HG02943 (cell line): ENCODE results near the gene MYO5A.
A peak's percentile ranks its signal among the peaks of the same experiment; 100 is the strongest.
"Not testable (repeated sequence)": the region's sequence is repeated elsewhere in the genome, so short reads cannot be mapped to it uniquely, and the experiment has no call there.

Experiments used
- ATAC-seq: cut with Tn5 transposase; IDR thresholded peaks from one replicate; pipeline ENCODE4 v1.9.1; 2021; ENCODE audit warnings: mild to moderate bottlenecking, low read depth, moderate library complexity; ENCODE audit not compliant: unreplicated experiment

The MYO5A gene

GRCh38 chr15:52427804-52428203 lies 100.9 kb downstream of the MYO5A start:
- ATAC-seq: no peak

GRCh38 chr15:52424856-52425431 lies 103.7 kb downstream of the MYO5A start:
- ATAC-seq: no peak

GRCh38 chr15:52423852-52424251 lies 104.8 kb downstream of the MYO5A start:
- no peak for ATAC-seq

- ATAC-seq: no peak
Measured at GRCh38 chr15:52422001-52422400, 106.7 kb downstream of the MYO5A start.

GRCh38 chr15:52421029-52421428 lies 107.7 kb downstream of the MYO5A start:
- peak; percentile 82 for ATAC-seq

- ATAC-seq: no peak
Measured at GRCh38 chr15:52419494-52419893, 109.2 kb downstream of the MYO5A start.

- no peak for ATAC-seq
Measured at GRCh38 chr15:52417957-52418356, 110.7 kb downstream of the MYO5A start.

- ATAC-seq: no peak
Measured at GRCh38 chr15:52417521-52417920, 111.2 kb downstream of the MYO5A start.

GRCh38 chr15:52416566-52416965 lies 112.1 kb downstream of the MYO5A start:
- not testable (repeated sequence) for ATAC-seq

GRCh38 chr15:52415628-52416027 lies 113.1 kb downstream of the MYO5A start:
- ATAC-seq: no peak

- no peak for ATAC-seq
Measured at GRCh38 chr15:52414936-52415335, 113.7 kb downstream of the MYO5A start.

- no peak for ATAC-seq
Measured at GRCh38 chr15:52408823-52409222, 119.9 kb downstream of the MYO5A start.

- ATAC-seq: no peak
Measured at GRCh38 chr15:52407374-52407773, 121.3 kb downstream of the MYO5A start.

- ATAC-seq: no peak
Measured at GRCh38 chr15:52406601-52407000, 122.1 kb downstream of the MYO5A start.

- no peak for ATAC-seq
Measured at GRCh38 chr15:52405856-52406255, 122.8 kb downstream of the MYO5A start.

- no peak for ATAC-seq
Measured at GRCh38 chr15:52397118-52397517, 131.6 kb downstream of the MYO5A start.

- no peak for ATAC-seq
Measured at GRCh38 chr15:52394118-52394517, 134.6 kb downstream of the MYO5A start.

GRCh38 chr15:52392008-52392687 lies 136.5 kb downstream of the MYO5A start:
- ATAC-seq: no peak

- ATAC-seq: no peak
Measured at GRCh38 chr15:52391069-52391468, 137.6 kb downstream of the MYO5A start.

- no peak for ATAC-seq
Measured at GRCh38 chr15:52385670-52386069, 143.0 kb downstream of the MYO5A start.

- no peak for ATAC-seq
Measured at GRCh38 chr15:52383100-52383588, 145.5 kb downstream of the MYO5A start.

- ATAC-seq: no peak
Measured at GRCh38 chr15:52382647-52383046, 146.0 kb downstream of the MYO5A start.
